Endothelial cell of umbilical vein (primary cell): ENCODE results near the gene EIF1AD.
A peak's percentile ranks its signal among the peaks of the same experiment; 100 is the strongest.

Experiments
- EZH2 ChIP-seq: IDR thresholded peaks from 2 replicates; pipeline ENCODE4 v1.6.1; 2012; ENCODE audit warnings: borderline replicate concordance, low read depth, mild to moderate bottlenecking, moderate library complexity, low read length, inconsistent platforms; ENCODE audit not compliant: severe bottlenecking
- FOS ChIP-seq: IDR thresholded peaks from 2 replicates; pipeline ENCODE4 v1.6.1; 2011; ENCODE audit warnings: mild to moderate bottlenecking, low read length, moderate library complexity, borderline replicate concordance; ENCODE audit not compliant: insufficient read depth
- GATA2 ChIP-seq: IDR thresholded peaks from 2 replicates; pipeline ENCODE4 v1.7.0; 2011; ENCODE audit warnings: low read depth, mild to moderate bottlenecking, moderate library complexity, mixed read lengths, low read length; ENCODE audit not compliant: insufficient read length, insufficient read depth
- JUN ChIP-seq: IDR thresholded peaks from 2 replicates; pipeline ENCODE4 v1.6.1; 2011; ENCODE audit warnings: borderline replicate concordance, low read depth; ENCODE audit not compliant: insufficient read length, insufficient read depth
- MYC ChIP-seq: IDR thresholded peaks from one replicate; pipeline ENCODE4 v1.6.1; 2011; ENCODE audit warnings: mild to moderate bottlenecking, low read depth, low read length
- POLR2A ChIP-seq: IDR thresholded peaks from 2 replicates; pipeline ENCODE4 v1.6.1; 2012; ENCODE audit warnings: low read depth, mild to moderate bottlenecking, control low read depth, low read length
- POLR2AphosphoS5 ChIP-seq: IDR thresholded peaks from 2 replicates; pipeline ENCODE4 v1.6.1; 2012; ENCODE audit warnings: low read depth, mild to moderate bottlenecking, control low read depth, low read length, moderate library complexity; ENCODE audit not compliant: insufficient read depth
- TF ChIP-seq, protein P1 (sequence below): IDR thresholded peaks from 2 replicates; pipeline ENCODE4 v1.6.1; 2011; ENCODE audit not compliant: insufficient read depth, insufficient read length
- TF ChIP-seq, protein P2 (sequence below), 2 donors: IDR thresholded peaks; 1 replicate in 1 of 2; 2 replicates in 1 of 2; pipeline ENCODE4 v1.5.1; 2011; ENCODE audit warnings: low read length in 2 of 2, mild to moderate bottlenecking in 2 of 2, moderate library complexity in 2 of 2, control low read depth in 1 of 2, inconsistent platforms in 1 of 2, low read depth in 1 of 2; ENCODE audit not compliant: insufficient read depth in 1 of 2; ENCODE audit errors: extremely low read depth in 1 of 2

DNA sequence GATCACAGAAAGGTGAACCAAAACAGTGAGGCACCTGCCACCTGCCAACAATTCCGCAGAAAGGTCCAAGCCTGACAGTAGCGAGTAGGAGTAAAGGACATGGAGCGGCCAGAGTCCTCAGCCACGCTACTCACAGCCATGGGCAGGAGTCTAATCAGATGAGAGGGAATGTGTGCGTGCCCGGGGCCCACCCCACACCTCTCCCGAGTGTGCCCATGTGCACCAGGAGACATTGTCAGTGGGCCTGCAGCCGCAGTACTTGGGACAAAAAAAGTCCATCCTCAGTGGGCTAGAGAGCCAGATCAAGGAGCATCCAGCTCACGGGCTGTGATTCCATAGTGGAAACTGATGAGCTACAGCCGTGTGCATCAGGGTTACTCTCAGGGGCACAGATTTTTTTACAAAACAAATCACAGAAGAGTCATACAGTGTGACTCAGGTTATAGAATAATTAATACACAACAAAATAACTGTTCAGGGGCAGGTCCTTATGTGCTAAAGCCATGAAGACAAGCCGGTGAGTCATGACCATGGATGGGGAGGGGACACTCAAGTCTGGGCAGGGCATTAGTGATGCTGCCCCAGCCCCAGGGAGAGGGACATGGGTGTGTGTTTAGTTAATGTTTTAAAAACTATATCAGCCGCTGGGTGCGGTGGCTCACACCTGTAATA is 28.4 kb downstream of the EIF1AD start:
- TF ChIP-seq, protein P1, sequence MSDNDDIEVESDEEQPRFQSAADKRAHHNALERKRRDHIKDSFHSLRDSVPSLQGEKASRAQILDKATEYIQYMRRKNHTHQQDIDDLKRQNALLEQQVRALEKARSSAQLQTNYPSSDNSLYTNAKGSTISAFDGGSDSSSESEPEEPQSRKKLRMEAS, result no peak
- TF ChIP-seq, protein P2, sequence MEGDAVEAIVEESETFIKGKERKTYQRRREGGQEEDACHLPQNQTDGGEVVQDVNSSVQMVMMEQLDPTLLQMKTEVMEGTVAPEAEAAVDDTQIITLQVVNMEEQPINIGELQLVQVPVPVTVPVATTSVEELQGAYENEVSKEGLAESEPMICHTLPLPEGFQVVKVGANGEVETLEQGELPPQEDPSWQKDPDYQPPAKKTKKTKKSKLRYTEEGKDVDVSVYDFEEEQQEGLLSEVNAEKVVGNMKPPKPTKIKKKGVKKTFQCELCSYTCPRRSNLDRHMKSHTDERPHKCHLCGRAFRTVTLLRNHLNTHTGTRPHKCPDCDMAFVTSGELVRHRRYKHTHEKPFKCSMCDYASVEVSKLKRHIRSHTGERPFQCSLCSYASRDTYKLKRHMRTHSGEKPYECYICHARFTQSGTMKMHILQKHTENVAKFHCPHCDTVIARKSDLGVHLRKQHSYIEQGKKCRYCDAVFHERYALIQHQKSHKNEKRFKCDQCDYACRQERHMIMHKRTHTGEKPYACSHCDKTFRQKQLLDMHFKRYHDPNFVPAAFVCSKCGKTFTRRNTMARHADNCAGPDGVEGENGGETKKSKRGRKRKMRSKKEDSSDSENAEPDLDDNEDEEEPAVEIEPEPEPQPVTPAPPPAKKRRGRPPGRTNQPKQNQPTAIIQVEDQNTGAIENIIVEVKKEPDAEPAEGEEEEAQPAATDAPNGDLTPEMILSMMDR (IDR thresholded peaks at IDR 0.05; ENCODE audit: extremely low read depth in 1 of 2, insufficient read depth in 1 of 2, low read depth in 1 of 2, low read length in 2 of 2), result no peak
- TF ChIP-seq FOS, result peak; percentile 5
- TF ChIP-seq GATA2, result no peak
- TF ChIP-seq POLR2A, result no peak
- no peak for TF ChIP-seq EZH2
- TF ChIP-seq MYC, result no peak
- no peak for TF ChIP-seq POLR2AphosphoS5
- TF ChIP-seq JUN, result no peak
